Measurements from ENCODE around the gene HNRNPA3. TPM values are rescaled to one million over a fixed set of nuclear protein-coding genes. Genes with fewer than 3 reads are reported as not detected.

The HNRNPA3 gene
- total and polyA plus RNA-seq, 2 of the 13 experiments (the other 11 are each of a cell fraction or from before 2014, with no cell fraction given): 73.3 to 97.7 TPM

GRCh38 chr2:177169810-177170514 lies 42.6 kb upstream of the HNRNPA3 start (continued):
- TF ChIP-seq GABPA (IDR thresholded peaks at IDR 0.05; ENCODE audit: low read depth, low read length) (no peak), GABPA (CRISPR knock-in tag; IDR thresholded peaks at IDR 0.05; ENCODE audit: low read depth) (peak; percentile 46; the same call in 1 of the 2 replicates), NR2F1 (CRISPR knock-in tag; IDR thresholded peaks at IDR 0.05) (peak in 1 of 2 experiments; percentile 47; a peak in 2 of 4 replicates), PAX8 (CRISPR knock-in tag; IDR thresholded peaks at IDR 0.05; ENCODE audit: borderline replicate concordance) (no peak), MLXIP (CRISPR knock-in tag; IDR thresholded peaks at IDR 0.05; ENCODE audit: borderline replicate concordance) (no peak), ZNF883 (CRISPR knock-in tag; IDR thresholded peaks at IDR 0.05; ENCODE audit: not compliant biosample characterization) (no peak), ARNT (IDR thresholded peaks at IDR 0.05) (no peak), GATAD1 (CRISPR knock-in tag; IDR thresholded peaks at IDR 0.05) (peak; percentile 68; the same call in 1 of the 2 replicates), PAWR (CRISPR knock-in tag; IDR thresholded peaks at IDR 0.05; ENCODE audit: borderline replicate concordance) (no peak), ZNF383 (CRISPR knock-in tag; IDR thresholded peaks at IDR 0.05; ENCODE audit: borderline replicate concordance) (no peak), TRAFD1 (CRISPR knock-in tag; IDR thresholded peaks at IDR 0.05; ENCODE audit: borderline replicate concordance) (peak; percentile 51; the same call in 1 of the 2 replicates), SMARCE1 (IDR thresholded peaks at IDR 0.05; ENCODE audit: borderline replicate concordance) (no peak), ZNF619 (CRISPR knock-in tag; IDR thresholded peaks at IDR 0.05) (no peak), LCORL (IDR thresholded peaks at IDR 0.05) (no peak), LCORL (CRISPR knock-in tag; IDR thresholded peaks at IDR 0.05) (peak; percentile 60; the same call in 1 of the 2 replicates), FIP1L1 (IDR thresholded peaks at IDR 0.05; ENCODE audit: borderline replicate concordance, insufficient read depth, low read depth, low read length) (no peak)
- TF ChIP-seq, protein P1, sequence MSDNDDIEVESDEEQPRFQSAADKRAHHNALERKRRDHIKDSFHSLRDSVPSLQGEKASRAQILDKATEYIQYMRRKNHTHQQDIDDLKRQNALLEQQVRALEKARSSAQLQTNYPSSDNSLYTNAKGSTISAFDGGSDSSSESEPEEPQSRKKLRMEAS (IDR thresholded peaks at IDR 0.05): peak; percentile 97
- TF ChIP-seq, protein P2, sequence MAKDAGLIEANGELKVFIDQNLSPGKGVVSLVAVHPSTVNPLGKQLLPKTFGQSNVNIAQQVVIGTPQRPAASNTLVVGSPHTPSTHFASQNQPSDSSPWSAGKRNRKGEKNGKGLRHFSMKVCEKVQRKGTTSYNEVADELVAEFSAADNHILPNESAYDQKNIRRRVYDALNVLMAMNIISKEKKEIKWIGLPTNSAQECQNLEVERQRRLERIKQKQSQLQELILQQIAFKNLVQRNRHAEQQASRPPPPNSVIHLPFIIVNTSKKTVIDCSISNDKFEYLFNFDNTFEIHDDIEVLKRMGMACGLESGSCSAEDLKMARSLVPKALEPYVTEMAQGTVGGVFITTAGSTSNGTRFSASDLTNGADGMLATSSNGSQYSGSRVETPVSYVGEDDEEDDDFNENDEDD (CRISPR knock-in tag; IDR thresholded peaks at IDR 0.05; ENCODE audit: borderline replicate concordance): peak; percentile 89; the same call in 1 of the 2 replicates
- TF ChIP-seq, protein P3, sequence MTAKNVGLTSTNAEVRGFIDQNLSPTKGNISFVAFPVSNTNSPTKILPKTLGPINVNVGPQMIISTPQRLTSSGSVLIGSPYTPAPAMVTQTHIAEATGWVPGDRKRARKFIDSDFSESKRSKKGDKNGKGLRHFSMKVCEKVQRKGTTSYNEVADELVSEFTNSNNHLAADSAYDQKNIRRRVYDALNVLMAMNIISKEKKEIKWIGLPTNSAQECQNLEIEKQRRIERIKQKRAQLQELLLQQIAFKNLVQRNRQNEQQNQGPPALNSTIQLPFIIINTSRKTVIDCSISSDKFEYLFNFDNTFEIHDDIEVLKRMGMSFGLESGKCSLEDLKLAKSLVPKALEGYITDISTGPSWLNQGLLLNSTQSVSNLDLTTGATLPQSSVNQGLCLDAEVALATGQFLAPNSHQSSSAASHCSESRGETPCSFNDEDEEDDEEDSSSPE (CRISPR knock-in tag; IDR thresholded peaks at IDR 0.05): peak; percentile 63; the same call in 1 of the 2 replicates
- TF ChIP-seq, protein P4, sequence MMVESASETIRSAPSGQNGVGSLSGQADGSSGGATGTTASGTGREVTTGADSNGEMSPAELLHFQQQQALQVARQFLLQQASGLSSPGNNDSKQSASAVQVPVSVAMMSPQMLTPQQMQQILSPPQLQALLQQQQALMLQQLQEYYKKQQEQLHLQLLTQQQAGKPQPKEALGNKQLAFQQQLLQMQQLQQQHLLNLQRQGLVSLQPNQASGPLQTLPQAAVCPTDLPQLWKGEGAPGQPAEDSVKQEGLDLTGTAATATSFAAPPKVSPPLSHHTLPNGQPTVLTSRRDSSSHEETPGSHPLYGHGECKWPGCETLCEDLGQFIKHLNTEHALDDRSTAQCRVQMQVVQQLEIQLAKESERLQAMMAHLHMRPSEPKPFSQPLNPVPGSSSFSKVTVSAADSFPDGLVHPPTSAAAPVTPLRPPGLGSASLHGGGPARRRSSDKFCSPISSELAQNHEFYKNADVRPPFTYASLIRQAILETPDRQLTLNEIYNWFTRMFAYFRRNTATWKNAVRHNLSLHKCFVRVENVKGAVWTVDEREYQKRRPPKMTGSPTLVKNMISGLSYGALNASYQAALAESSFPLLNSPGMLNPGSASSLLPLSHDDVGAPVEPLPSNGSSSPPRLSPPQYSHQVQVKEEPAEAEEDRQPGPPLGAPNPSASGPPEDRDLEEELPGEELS (CRISPR knock-in tag; IDR thresholded peaks at IDR 0.05): peak; percentile 66

All from HepG2 (cell line).